DND-41 (cell line): ENCODE data around the gene SPPL3.

Source experiments
- CTCF ChIP-seq: IDR thresholded peaks from 2 replicates; pipeline ENCODE4 v1.5.1; 2012; ENCODE audit warnings: borderline replicate concordance, low read length, moderate library complexity, mild to moderate bottlenecking; ENCODE audit not compliant: poor library complexity, severe bottlenecking; ENCODE audit errors: extremely low read depth
- EZH2 ChIP-seq: IDR thresholded peaks from 3 replicates; pipeline ENCODE4 v1.6.1; 2012; ENCODE audit warnings: borderline replicate concordance, low read depth, mild to moderate bottlenecking, moderate library complexity, low read length, inconsistent platforms; ENCODE audit not compliant: severe bottlenecking

- TF ChIP-seq CTCF (no peak), EZH2 (no peak)
Observed at GRCh38 chr12:120726510-120726793, 177.7 kb downstream of the SPPL3 start.
